ENCODE data around the gene RNF5. TPM values are rescaled to one million over a fixed set of nuclear protein-coding genes. Genes with fewer than 3 reads are reported as not detected.

RNF5 gene
- total RNA-seq, 1 donor from 2014 or later = 39.7 TPM

DNA sequence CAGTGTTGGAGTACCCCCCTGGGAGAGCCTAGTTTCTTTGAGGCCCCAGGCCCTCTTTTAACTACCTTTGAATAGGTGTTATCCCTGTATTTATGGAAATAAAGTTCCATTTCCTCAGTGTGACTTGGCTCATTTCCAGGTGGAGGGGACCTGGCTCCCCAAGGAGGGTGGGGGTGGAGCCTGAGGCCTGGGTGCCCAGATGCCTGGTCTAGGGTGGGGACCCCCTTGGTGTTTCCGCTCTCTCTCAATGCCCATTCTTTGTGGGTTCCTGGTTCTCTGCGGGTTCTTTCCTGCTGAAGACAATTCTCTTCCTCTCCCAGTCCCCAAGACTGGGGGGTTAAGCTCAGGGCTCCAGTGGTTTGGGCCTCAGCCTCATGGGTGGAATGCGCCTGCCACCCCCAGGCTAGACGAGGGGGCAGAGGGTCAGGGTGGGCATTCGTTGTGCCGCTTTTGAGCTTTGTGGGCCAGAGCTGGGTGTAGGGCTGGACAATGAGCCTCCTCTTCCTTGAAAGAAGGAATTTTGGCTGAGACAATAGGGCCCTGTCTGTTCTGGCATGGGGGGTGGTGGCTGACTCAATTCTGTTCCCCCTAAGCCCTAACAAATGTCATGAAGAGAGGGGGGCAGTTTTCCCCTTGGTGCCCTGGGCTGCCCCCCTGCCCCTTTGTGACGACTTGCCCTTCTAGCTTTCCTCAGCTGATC lies 14.5 kb upstream of the RNF5 start:
- ATAC-seq (ENCODE audit: low read depth) = no peak
- peaks cover 11% of the 10 kb centered on the region for H3K36me3 Mint-ChIP-seq (ENCODE audit: low read depth)
- intact Hi-C loops (cut with micrococcal nuclease) = no loop called here
- H3K9me3 Mint-ChIP-seq = no peaks in the 10 kb centered on the region
- peaks cover 4% of the 10 kb centered on the region for H3K4me1 Mint-ChIP-seq
- TF ChIP-seq, protein P1, sequence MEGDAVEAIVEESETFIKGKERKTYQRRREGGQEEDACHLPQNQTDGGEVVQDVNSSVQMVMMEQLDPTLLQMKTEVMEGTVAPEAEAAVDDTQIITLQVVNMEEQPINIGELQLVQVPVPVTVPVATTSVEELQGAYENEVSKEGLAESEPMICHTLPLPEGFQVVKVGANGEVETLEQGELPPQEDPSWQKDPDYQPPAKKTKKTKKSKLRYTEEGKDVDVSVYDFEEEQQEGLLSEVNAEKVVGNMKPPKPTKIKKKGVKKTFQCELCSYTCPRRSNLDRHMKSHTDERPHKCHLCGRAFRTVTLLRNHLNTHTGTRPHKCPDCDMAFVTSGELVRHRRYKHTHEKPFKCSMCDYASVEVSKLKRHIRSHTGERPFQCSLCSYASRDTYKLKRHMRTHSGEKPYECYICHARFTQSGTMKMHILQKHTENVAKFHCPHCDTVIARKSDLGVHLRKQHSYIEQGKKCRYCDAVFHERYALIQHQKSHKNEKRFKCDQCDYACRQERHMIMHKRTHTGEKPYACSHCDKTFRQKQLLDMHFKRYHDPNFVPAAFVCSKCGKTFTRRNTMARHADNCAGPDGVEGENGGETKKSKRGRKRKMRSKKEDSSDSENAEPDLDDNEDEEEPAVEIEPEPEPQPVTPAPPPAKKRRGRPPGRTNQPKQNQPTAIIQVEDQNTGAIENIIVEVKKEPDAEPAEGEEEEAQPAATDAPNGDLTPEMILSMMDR (IDR thresholded peaks at IDR 0.05) = no peak
- H3K4me3 Mint-ChIP-seq = no peak overlapping the region
- no peaks in the 10 kb centered on the region for H3K27me3 Mint-ChIP-seq
- POLR2A ChIA-PET = interaction anchor here (0.5 kb wide), 1 partner anchor 44 kb away, joined by 9 read pairs; no protein-coding TSS in a partner anchor
- CTCF ChIA-PET = interaction anchor here (1.6 kb wide), 1 partner anchor 9 kb away, joined by 4 read pairs; no protein-coding TSS in a partner anchor
- H3K27ac Mint-ChIP-seq = no peak overlapping the region
- no peak for DNase-seq

DNA sequence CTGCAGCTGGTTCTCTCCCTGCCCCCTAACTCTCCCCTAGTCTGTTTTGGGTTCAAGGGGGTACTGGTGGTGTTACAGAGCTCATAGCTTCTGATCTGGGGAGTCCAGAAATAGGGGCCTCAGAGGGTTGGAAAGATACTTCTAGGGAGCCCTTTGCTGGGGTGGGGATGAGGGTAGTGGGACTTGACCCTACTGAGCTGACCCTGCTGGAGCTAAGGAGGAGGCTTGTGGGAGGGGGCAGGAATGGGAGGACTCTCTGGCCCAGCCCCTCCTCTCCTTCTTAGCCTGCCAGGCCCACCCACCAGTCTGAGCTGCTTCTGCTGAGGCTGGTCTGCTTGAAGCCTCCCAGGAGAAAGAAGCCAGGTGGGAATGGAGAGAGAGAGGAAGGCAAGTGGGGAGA lies 13.9 kb upstream of the RNF5 start, which contains the start of gene EGFL8:
TSS of gene EGFL8 (plus strand) at position 301 of the 400 bp plus-strand sequence. CDS start 1,571 bp downstream, outside the sequence.
- Mint-ChIP-seq H3K4me3 (no peak within 1 kb of the TSS), H3K9me3 (no peaks in the 10 kb centered on the region), H3K27ac (no peak within 1 kb of the TSS), H3K27me3 (no peaks in the 10 kb centered on the region), H3K4me1 (peaks cover 4% of the 10 kb centered on the region), H3K36me3 (ENCODE audit: low read depth) (peaks cover 14% of the 10 kb centered on the region)
- no peak for ATAC-seq (ENCODE audit: low read depth)
- intact Hi-C loops (cut with micrococcal nuclease) = no loop called here
- DNase-seq = no peak
- CTCF ChIA-PET = interaction anchor here (1.6 kb wide), 1 partner anchor 10 kb away, joined by 4 read pairs; no protein-coding TSS in a partner anchor
- POLR2A ChIA-PET = interaction anchor here (0.5 to 1.1 kb wide), 2 partner anchors 43 to 618 kb away, joined by 6 to 9 read pairs; partner anchors contain the start of gene ATP6V1G2
- TF ChIP-seq, protein P1 (IDR thresholded peaks at IDR 0.05) = no peak

DNA sequence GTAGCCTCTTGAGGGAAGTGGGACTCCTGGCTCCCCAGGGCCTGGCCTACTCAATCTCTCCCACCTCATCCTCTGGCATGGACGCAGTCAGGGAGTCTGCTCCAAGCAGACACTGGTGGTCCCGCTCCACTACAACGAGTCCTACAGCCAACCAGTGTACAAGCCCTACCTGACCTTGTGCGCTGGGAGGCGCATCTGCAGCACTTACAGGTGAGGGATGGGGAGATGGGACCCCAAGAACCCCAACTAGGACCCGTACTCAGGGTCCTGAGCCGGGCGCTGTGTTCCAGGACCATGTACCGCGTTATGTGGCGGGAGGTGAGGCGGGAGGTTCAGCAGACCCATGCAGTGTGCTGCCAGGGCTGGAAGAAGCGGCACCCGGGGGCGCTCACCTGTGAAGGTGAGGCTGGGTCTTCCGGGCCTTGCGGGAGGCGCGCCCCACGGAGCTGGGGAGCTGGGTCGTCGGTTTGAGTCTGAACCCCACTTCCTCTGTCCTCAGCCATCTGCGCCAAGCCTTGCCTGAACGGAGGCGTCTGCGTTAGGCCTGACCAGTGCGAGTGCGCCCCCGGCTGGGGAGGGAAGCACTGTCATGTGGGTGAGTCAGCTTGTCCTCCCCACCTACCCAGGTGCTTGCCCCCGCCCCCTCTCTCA lies 11.7 kb upstream of the RNF5 start:
- ChIA-PET POLR2A (no interaction called here), CTCF (no interaction called here)
- H3K4me1 Mint-ChIP-seq = peaks cover 4% of the 10 kb centered on the region
- DNase-seq (no peak), ATAC-seq (ENCODE audit: low read depth) (no peak)
- H3K9me3 Mint-ChIP-seq = no peaks in the 10 kb centered on the region
- TF ChIP-seq, protein P1 (IDR thresholded peaks at IDR 0.05) = no peak
- H3K36me3 Mint-ChIP-seq (ENCODE audit: low read depth) = peaks cover 33% of the 10 kb centered on the region
- intact Hi-C loops (cut with micrococcal nuclease) = no loop called here
- H3K27me3 Mint-ChIP-seq = no peaks in the 10 kb centered on the region
- no peak overlapping the region for H3K27ac Mint-ChIP-seq
- H3K4me3 Mint-ChIP-seq = no peak overlapping the region

DNA sequence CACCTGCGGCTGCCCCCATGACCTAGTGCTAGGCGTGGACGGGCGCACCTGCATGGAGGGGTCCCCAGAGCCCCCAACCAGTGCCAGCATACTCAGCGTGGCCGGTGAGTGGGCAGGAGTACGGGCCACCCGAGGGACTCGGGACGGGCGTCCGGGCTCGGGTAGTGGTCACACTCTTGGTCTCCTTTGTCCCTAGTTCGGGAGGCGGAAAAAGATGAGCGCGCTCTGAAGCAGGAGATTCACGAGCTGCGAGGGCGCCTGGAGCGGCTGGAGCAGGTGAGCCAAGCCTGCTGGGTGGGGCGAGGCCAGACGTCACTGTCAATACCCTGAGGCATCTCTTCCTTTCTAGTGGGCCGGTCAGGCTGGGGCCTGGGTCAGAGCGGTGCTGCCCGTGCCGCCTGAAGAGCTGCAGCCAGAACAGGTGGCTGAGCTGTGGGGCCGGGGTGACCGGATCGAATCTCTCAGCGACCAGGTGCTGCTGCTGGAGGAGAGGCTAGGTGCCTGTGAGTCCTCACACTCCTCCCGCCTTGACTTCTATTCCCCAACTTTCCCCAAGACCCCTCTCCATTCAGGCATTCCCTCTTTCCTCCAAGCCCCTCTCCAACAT lies 10.9 kb upstream of the RNF5 start:
- Mint-ChIP-seq H3K36me3 (ENCODE audit: low read depth) (peaks cover 33% of the 10 kb centered on the region), H3K27ac (no peak overlapping the region), H3K9me3 (no peaks in the 10 kb centered on the region), H3K27me3 (no peaks in the 10 kb centered on the region), H3K4me3 (no peak overlapping the region), H3K4me1 (peaks cover 4% of the 10 kb centered on the region)
- POLR2A ChIA-PET = no interaction called here
- CTCF ChIA-PET = no interaction called here
- intact Hi-C loops (cut with micrococcal nuclease) = no loop called here
- TF ChIP-seq, protein P1 (IDR thresholded peaks at IDR 0.05) = no peak
- DNase-seq (no peak), ATAC-seq (ENCODE audit: low read depth) (no peak)

DNA sequence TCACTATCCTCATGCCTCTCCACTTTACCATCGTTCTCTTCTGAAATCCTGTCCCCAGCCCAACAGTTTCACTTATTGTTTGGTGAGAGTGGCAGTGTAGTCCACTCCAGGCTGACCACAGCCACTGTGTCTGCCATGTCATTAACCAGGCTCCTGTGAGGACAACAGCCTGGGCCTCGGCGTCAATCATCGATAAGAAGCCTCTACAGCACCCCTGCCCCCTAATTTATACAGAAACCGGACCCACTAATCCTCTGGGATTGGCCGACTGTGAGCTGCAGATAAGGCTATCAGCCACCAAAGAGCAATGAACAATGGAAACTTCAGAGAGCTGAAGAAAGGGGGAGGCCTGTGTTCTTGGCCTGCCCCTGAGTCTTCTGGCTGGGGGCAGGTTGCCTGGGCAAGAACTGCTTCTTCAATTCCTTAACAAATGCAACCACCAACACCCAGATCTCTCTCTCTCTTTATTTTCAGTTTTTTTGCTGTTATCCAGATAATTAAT lies 10.4 kb upstream of the RNF5 start:
- Mint-ChIP-seq H3K9me3 (no peaks in the 10 kb centered on the region), H3K4me1 (peaks cover 4% of the 10 kb centered on the region), H3K27ac (no peak overlapping the region), H3K36me3 (ENCODE audit: low read depth) (peaks cover 33% of the 10 kb centered on the region), H3K4me3 (no peak overlapping the region), H3K27me3 (no peaks in the 10 kb centered on the region)
- TF ChIP-seq, protein P1 (IDR thresholded peaks at IDR 0.05) = no peak
- ATAC-seq (ENCODE audit: low read depth) (no peak), DNase-seq (no peak)
- POLR2A ChIA-PET = no interaction called here
- intact Hi-C loops (cut with micrococcal nuclease) = no loop called here
- CTCF ChIA-PET = no interaction called here

All from activated B cell treated with CpG ODN at 0.5 μM for 24 hours (primary cell).